Hepatocyte (in vitro differentiated cells): ENCODE data around the gene GP5. TPM values are rescaled to one million over a fixed set of nuclear protein-coding genes. Genes with fewer than 3 reads are reported as not detected.

ENCODE experiments used
- DNase-seq: peaks from one replicate; pipeline ENCODE4 v3.0.0-alpha.2; 2016; ENCODE audit warnings: low spot score
- H2AFZ ChIP-seq: fragments of 200-600 bp; sonication (generic); 2 replicates; pipeline ENCODE4 v1.6.0; 2016; ENCODE audit warnings: antibody characterized with exemption, mild to moderate bottlenecking
- H3K27ac ChIP-seq: fragments of 200-600 bp; sonication (generic); 2 replicates; pipeline ENCODE4 v1.5.1; 2016; ENCODE audit warnings: mild to moderate bottlenecking
- H3K27me3 ChIP-seq: fragments of 200-600 bp; sonication (generic); 2 replicates; pipeline ENCODE4 v1.6.1; 2016
- H3K36me3 ChIP-seq: fragments of 200-600 bp; sonication (generic); replicated peaks from 2 replicates; pipeline ENCODE4 v1.5.1; 2016; ENCODE audit warnings: low read depth; ENCODE audit not compliant: insufficient read depth
- H3K4me1 ChIP-seq: fragments of 200-600 bp; sonication (generic); 2 replicates; pipeline ENCODE4 v1.5.1; 2016; ENCODE audit warnings: mild to moderate bottlenecking, moderate library complexity; ENCODE audit not compliant: insufficient read depth
- H3K4me2 ChIP-seq: fragments of 200-600 bp; sonication (generic); 2 replicates; pipeline ENCODE4 v1.6.0; 2016
- H3K4me3 ChIP-seq: fragments of 200-600 bp; sonication (generic); 2 replicates; pipeline ENCODE4 v1.5.1; 2016; ENCODE audit warnings: mild to moderate bottlenecking
- H3K79me2 ChIP-seq: fragments of 200-600 bp; sonication (generic); 2 replicates; pipeline ENCODE4 v1.6.0; 2017; ENCODE audit warnings: mild to moderate bottlenecking
- H3K9me2 ChIP-seq: fragments of 200-600 bp; sonication (generic); replicated peaks from 2 replicates; pipeline ENCODE4 v1.6.0; 2017; ENCODE audit warnings: mild to moderate bottlenecking; ENCODE audit not compliant: insufficient read depth
- H3K9me3 ChIP-seq: fragments of 200-600 bp; sonication (generic); 2 replicates; pipeline ENCODE4 v1.5.1; 2016; ENCODE audit warnings: low read depth, mild to moderate bottlenecking
- H4K20me1 ChIP-seq: fragments of 200-600 bp; sonication (generic); 2 replicates; pipeline ENCODE4 v1.6.0; 2016; ENCODE audit warnings: mild to moderate bottlenecking; ENCODE audit not compliant: insufficient read depth, poor library complexity, severe bottlenecking
- EZH2 ChIP-seq: fragments of 200-600 bp; sonication (generic); IDR thresholded peaks from 2 replicates; pipeline ENCODE4 v1.6.1; 2016; ENCODE audit warnings: antibody characterized with exemption, mild to moderate bottlenecking, borderline replicate concordance
- EZH2phosphoT487 ChIP-seq: fragments of 200-600 bp; sonication (generic); IDR thresholded peaks from one replicate; pipeline ENCODE4 v1.6.1; 2018; ENCODE audit warnings: antibody characterized with exemption, mild to moderate bottlenecking, low read depth, moderate library complexity; ENCODE audit not compliant: unreplicated experiment, severe bottlenecking
- WGBS: methylation state at CpG from one replicate; pipeline ENCODE4 v1.1.6; 2016; ENCODE audit warnings: low lambda C conversion rate; ENCODE audit errors: missing lambda C conversion rate; 5-methylcytosine and 5-hydroxymethylcytosine counted together
- polyA plus RNA-seq: library from polyadenylated mRNA; unstranded; fragments of >200 nt; fragmentation: Nextera tagmentation; extraction: Ambion mirVana; gene quantifications from 2 replicates; pipeline ENCODE4 v1.2.1, GENCODE V29; 2016
- total RNA-seq: library from RNA; depleted of rRNA; stranded (reverse); fragments of >200 nt; gene quantifications from 2 replicates; pipeline ENCODE4 v1.2.3, GENCODE V29; 2014
- TF ChIP-seq, protein P1 (sequence below): fragments of 200-600 bp; sonication (generic); IDR thresholded peaks from 2 replicates; pipeline ENCODE4 v1.5.1; 2016; ENCODE audit warnings: antibody characterized with exemption, mild to moderate bottlenecking; ENCODE audit not compliant: poor library complexity

GP5 gene
- total and polyA plus RNA-seq, 2 experiments from 2014 or later, result 0.27 TPM; not detected in 1

DNA sequence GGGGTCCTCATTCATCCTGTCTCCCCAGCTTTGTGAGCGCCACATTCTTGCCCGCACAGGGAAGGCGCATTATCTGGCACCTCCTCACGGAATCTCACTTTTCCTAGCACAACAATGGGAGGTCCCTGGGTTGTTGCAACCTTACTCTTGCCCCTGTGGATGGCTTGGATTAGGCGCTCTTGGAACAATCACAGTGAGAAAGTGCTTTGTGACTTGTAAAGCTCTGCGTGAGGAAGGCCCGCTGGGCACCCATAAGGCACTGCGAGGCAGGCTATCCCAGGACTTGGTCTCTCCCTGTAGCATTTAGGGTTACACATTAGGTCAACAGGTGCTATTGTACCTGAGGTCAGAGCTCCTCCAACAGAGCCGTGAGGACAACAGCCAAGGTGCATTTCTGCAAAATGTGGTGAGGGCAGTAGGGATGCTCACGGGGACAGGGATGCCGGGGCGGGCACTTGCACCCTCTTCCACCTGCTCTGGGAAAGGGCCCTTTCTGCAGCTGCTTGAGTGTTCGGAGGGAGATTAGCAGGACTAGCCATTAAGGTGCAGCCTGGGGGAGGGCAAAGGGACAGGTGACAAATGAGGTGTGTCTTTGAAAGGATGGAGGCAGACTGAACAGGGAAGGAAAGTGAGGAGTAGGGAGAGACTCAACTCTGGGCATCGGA is 15.7 kb downstream of the GP5 start:
- Histone ChIP-seq H3K4me1 (no peaks in the 10 kb centered on the region), H4K20me1 (no peaks in the 10 kb centered on the region), H3K9me2 (no peaks in the 10 kb centered on the region), H3K79me2 (no peaks in the 10 kb centered on the region), H3K4me2 (no peak overlapping the region), H3K27ac (no peak overlapping the region), H3K9me3 (no peaks in the 10 kb centered on the region), H3K27me3 (no peaks in the 10 kb centered on the region), H3K4me3 (no peak overlapping the region), H3K36me3 (no peaks in the 10 kb centered on the region), H2AFZ (no peak overlapping the region)
- no peak for DNase-seq
- 80% methylated on average over 14 of the region's 14 CpGs for WGBS
- TF ChIP-seq EZH2phosphoT487, result no peak
- TF ChIP-seq EZH2, result no peak
- TF ChIP-seq, protein P1, sequence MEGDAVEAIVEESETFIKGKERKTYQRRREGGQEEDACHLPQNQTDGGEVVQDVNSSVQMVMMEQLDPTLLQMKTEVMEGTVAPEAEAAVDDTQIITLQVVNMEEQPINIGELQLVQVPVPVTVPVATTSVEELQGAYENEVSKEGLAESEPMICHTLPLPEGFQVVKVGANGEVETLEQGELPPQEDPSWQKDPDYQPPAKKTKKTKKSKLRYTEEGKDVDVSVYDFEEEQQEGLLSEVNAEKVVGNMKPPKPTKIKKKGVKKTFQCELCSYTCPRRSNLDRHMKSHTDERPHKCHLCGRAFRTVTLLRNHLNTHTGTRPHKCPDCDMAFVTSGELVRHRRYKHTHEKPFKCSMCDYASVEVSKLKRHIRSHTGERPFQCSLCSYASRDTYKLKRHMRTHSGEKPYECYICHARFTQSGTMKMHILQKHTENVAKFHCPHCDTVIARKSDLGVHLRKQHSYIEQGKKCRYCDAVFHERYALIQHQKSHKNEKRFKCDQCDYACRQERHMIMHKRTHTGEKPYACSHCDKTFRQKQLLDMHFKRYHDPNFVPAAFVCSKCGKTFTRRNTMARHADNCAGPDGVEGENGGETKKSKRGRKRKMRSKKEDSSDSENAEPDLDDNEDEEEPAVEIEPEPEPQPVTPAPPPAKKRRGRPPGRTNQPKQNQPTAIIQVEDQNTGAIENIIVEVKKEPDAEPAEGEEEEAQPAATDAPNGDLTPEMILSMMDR, result no peak

DNA sequence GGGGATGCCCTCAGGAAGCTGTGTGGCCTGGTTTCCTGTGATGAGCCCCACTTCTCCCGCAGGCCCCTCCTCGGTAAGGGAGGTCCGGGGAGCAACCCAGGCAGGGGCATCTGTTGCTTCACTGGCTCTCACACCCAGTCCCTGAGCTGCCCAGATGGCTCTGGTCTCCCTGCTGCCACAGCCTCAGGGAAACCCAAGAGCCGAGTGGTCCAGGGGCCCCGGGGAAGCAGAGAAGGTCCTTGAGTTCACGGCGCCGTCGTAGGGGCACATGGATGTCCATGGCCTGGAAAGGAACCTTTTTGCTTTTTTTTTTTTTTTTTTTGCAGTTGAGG is 16.2 kb downstream of the GP5 start:
- Histone ChIP-seq H3K4me2 (no peak overlapping the region), H3K36me3 (no peaks in the 10 kb centered on the region), H2AFZ (no peak overlapping the region), H3K9me2 (no peaks in the 10 kb centered on the region), H3K27me3 (no peaks in the 10 kb centered on the region), H3K27ac (no peak overlapping the region), H3K4me1 (no peaks in the 10 kb centered on the region), H4K20me1 (no peaks in the 10 kb centered on the region), H3K79me2 (no peaks in the 10 kb centered on the region), H3K4me3 (no peak overlapping the region), H3K9me3 (no peaks in the 10 kb centered on the region)
- no peak for TF ChIP-seq EZH2
- TF ChIP-seq, protein P1, result no peak
- TF ChIP-seq EZH2phosphoT487, result no peak
- WGBS, result 81% methylated on average over 9 of the region's 9 CpGs
- DNase-seq, result no peak

DNA sequence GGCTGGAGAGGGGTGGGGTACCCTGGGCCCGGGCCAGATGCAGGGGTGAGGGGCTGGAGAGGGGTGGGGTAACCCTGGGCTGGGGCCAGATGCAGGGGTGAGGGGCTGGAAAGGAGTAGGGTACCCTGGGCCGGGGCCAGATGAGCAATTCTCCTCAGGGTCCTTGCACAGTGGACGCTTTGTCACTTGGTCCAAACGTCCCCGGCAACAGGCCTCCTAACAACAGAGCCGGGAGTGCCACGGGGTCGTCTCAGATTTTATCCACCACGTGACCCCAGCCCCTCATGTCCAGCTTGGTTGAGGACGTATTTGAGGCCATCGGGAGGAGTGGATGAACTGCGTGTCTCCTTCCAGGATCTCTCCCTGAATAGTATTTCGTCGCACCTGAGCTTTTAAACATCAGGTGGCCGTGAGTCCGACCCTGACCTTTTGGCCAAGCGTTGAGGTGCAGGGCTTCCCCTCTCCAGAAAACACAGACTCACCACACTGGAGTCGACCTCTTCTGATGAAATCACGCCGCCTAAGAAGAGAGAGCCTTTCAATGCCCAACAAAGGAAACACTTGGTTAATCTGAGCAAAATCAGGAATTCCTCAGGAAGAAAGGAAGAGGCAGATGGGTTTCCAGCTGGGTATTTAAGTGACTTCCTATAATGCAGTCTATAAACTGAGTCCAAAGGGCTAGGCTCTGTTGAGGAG is 16.7 kb downstream of the GP5 start:
- no peak overlapping the region for H3K27ac ChIP-seq
- no peaks in the 10 kb centered on the region for H3K27me3 ChIP-seq
- no peaks in the 10 kb centered on the region for H3K79me2 ChIP-seq
- no peak overlapping the region for H3K4me2 ChIP-seq
- TF ChIP-seq EZH2 (no peak), EZH2phosphoT487 (no peak)
- TF ChIP-seq, protein P1, result no peak
- no peaks in the 10 kb centered on the region for H3K36me3 ChIP-seq
- H3K9me3 ChIP-seq, result no peaks in the 10 kb centered on the region
- H3K9me2 ChIP-seq, result no peaks in the 10 kb centered on the region
- DNase-seq, result no peak
- H3K4me3 ChIP-seq, result no peak overlapping the region
- no peak overlapping the region for H2AFZ ChIP-seq
- no peaks in the 10 kb centered on the region for H4K20me1 ChIP-seq
- H3K4me1 ChIP-seq, result no peaks in the 10 kb centered on the region
- 83% methylated on average over 19 of the region's 20 CpGs for WGBS
